HepG2 (cell line): Measurements from ENCODE around the gene ZCCHC9.

Source experiments
- CEBPB ChIP-seq: IDR thresholded peaks from 2 replicates; pipeline ENCODE4 v1.6.1; 2011; ENCODE audit warnings: low read depth, low read length, improper control_type of control experiment, borderline replicate concordance
- CTCF ChIP-seq: sonication (generic); formaldehyde crosslinking; IDR thresholded peaks from 2 replicates; pipeline ENCODE4 v1.5.0; 2020; ENCODE audit warnings: mild to moderate bottlenecking, missing genetic modification reagents, moderate library complexity
- FOXA3 ChIP-seq: IDR thresholded peaks from 2 replicates; pipeline ENCODE4 v1.6.1; 2016; ENCODE audit warnings: missing genetic modification reagents, missing compliant biosample characterization
- GABPA ChIP-seq, 2 experiments: IDR thresholded peaks; 2 replicates each; pipeline ENCODE4 v1.6.1; 2011 to 2016; ENCODE audit warnings: low read depth in 2 of 2, low read length in 1 of 2, missing biosample characterization in 1 of 2, missing genetic modification characterization in 1 of 2
- IKZF1 ChIP-seq: fragments of 450-650 bp; IDR thresholded peaks from 2 replicates; pipeline ENCODE4 v1.7.1; 2016
- PBX3 ChIP-seq: sonication (generic); formaldehyde crosslinking; IDR thresholded peaks from 2 replicates; pipeline ENCODE4 v1.8.1; 2023; ENCODE audit warnings: missing genetic modification reagents, inconsistent platforms, borderline replicate concordance
- SKIL ChIP-seq: sonication (generic); formaldehyde crosslinking; IDR thresholded peaks from 2 replicates; pipeline ENCODE4 v1.8.0; 2022; ENCODE audit warnings: missing genetic modification reagents, mild to moderate bottlenecking, moderate library complexity, borderline replicate concordance
- ZBTB7A ChIP-seq: sonication (generic); formaldehyde crosslinking; IDR thresholded peaks from 2 replicates; pipeline ENCODE4 v1.8.0; 2022; ENCODE audit warnings: mild to moderate bottlenecking, missing genetic modification reagents
- ZNF143 ChIP-seq: sonication (generic); formaldehyde crosslinking; IDR thresholded peaks from 2 replicates; pipeline ENCODE4 v1.4.0; 2020; ENCODE audit warnings: missing genetic modification reagents
- ZNF207 ChIP-seq: fragments of 450-650 bp; IDR thresholded peaks from 2 replicates; pipeline ENCODE4 v1.6.1; 2016; ENCODE audit warnings: antibody characterized with exemption, borderline replicate concordance
- ZNF441 ChIP-seq: sonication (generic); formaldehyde crosslinking; IDR thresholded peaks from 2 replicates; pipeline ENCODE4 v1.7.0; 2021; ENCODE audit warnings: missing genetic modification reagents, borderline replicate concordance
- ZSCAN9 ChIP-seq: IDR thresholded peaks from 2 replicates; pipeline ENCODE4 v1.6.1; 2016; ENCODE audit warnings: borderline replicate concordance

GRCh38 chr5:81310402-81311063 is 9.1 kb downstream of the ZCCHC9 start:
- TF ChIP-seq ZNF441 (CRISPR knock-in tag) (no peak), GABPA (IDR thresholded peaks at IDR 0.05; ENCODE audit: low read depth, low read length) (no peak), GABPA (CRISPR knock-in tag; IDR thresholded peaks at IDR 0.05; ENCODE audit: low read depth) (no peak), ZNF207 (no peak), ZBTB7A (CRISPR knock-in tag) (no peak), CEBPB (no peak), FOXA3 (CRISPR knock-in tag) (no peak), ZSCAN9 (CRISPR knock-in tag) (no peak), CTCF (CRISPR knock-in tag) (no peak), IKZF1 (no peak), ZNF143 (CRISPR knock-in tag) (no peak), SKIL (CRISPR knock-in tag) (no peak), PBX3 (no peak)
